ENCODE results near the gene PACSIN2.
A peak's percentile ranks its signal among the peaks of the same experiment; 100 is the strongest.

Gene PACSIN2

DNA sequence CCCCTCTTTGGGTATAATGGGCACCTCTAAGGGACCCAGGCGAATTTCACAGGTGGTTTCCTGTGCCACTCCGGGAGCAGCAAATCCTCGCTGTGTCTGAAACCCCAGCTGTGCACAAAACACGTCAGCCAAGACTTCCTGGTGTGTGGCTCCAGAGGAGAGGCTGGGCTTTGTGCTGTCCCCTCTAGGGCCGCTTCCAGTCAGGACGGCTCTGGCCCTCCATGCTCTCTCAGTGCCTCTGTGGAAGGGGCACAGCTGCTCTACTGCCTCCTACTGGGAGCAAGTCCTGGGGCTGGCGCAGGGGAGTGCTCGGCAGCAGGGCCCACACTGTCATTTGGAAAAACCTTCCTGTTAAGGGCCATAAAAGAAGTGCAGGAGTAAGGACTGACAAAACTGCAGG, 134.1 kb downstream of the PACSIN2 start:
- peaks cover 31% of the 10 kb centered on the region for H3K36me3 Mint-ChIP-seq (ENCODE audit: low read depth)
- no peaks in the 10 kb centered on the region for H3K27me3 Mint-ChIP-seq (ENCODE audit: low read depth, poor library complexity)
- H3K4me3 Mint-ChIP-seq = no peak overlapping the region
- peaks cover 4% of the 10 kb centered on the region for H3K4me1 Mint-ChIP-seq
- no peak overlapping the region for H3K27ac Mint-ChIP-seq
- DNase-seq = no peak
- H3K9me3 Mint-ChIP-seq = no peaks in the 10 kb centered on the region
- TF ChIP-seq, protein P1, sequence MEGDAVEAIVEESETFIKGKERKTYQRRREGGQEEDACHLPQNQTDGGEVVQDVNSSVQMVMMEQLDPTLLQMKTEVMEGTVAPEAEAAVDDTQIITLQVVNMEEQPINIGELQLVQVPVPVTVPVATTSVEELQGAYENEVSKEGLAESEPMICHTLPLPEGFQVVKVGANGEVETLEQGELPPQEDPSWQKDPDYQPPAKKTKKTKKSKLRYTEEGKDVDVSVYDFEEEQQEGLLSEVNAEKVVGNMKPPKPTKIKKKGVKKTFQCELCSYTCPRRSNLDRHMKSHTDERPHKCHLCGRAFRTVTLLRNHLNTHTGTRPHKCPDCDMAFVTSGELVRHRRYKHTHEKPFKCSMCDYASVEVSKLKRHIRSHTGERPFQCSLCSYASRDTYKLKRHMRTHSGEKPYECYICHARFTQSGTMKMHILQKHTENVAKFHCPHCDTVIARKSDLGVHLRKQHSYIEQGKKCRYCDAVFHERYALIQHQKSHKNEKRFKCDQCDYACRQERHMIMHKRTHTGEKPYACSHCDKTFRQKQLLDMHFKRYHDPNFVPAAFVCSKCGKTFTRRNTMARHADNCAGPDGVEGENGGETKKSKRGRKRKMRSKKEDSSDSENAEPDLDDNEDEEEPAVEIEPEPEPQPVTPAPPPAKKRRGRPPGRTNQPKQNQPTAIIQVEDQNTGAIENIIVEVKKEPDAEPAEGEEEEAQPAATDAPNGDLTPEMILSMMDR (IDR thresholded peaks at IDR 0.05) = no peak

DNA sequence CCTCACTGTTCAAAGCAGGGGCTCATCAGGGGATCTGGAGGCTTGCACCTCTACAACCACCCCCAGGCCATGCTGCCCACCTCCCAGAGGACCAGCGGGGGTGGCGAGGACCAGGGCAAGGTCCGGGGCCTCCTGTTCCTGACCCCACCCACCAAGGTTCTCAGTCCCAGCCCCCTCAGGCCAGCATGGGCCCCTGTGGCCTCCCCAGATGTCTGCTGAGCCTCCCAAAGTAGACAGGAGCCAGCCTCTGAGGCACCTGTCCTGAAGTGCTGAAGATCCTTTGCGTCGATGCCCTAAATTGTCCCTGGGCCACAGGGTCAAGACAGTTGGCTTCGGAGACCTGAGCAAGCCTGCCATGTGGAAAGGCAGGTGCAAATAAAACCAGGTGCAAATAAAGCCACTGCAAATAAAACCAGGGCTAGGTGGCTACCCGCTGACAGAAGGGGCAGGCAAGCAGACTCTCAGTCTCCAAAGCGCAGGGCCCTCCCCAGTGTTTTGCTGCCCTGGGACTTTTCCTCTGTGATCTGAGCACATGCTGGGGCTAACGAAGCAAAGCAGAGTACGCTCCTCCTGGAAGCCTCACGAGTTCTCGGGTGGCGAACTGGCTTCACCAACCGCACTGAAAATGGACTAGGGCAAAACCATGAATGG, 135.5 kb downstream of the PACSIN2 start:
- H3K27me3 Mint-ChIP-seq (ENCODE audit: low read depth, poor library complexity) = no peaks in the 10 kb centered on the region
- TF ChIP-seq, protein P1 (IDR thresholded peaks at IDR 0.05) = no peak
- H3K4me3 Mint-ChIP-seq = no peak overlapping the region
- no peak overlapping the region for H3K27ac Mint-ChIP-seq
- no peaks in the 10 kb centered on the region for H3K9me3 Mint-ChIP-seq
- H3K36me3 Mint-ChIP-seq (ENCODE audit: low read depth) = peaks cover 30% of the 10 kb centered on the region
- DNase-seq = no peak
- H3K4me1 Mint-ChIP-seq = peaks cover 4% of the 10 kb centered on the region

DNA sequence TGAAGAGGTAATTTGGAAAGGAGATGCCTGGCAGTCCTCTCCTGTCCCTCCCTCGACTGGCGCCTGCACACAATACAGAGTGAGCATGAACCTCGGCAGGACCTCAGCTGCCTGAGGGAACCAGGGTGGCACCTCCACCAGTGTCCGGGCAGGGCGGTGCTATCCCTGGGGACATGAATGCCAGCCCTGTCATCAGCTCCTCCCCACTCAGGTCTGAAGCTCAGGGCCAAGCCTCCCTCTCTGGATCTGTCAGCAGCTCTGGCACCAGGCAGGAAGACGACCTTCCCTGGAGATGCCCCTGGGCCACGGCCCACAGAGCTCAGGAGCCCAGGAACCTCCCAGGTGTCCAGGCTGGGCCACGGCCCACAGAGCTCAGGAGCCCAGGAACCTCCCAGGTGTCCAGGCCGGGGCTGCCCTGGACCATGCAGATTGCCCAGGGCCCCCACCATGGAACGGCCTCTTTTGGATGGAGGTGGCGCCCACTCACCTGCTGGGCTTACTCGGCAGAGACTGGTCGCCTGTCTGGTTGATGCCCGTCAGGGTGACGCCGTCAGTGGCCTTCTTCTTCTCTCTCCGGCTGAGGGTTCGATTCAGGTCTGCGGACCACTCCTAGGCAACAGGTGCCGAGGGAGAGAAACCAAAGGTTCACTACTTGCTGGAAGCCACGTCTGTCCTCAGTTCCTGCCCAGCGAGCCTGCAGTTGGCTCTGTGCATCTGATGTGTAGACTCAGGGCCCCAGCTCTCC, 136.2 kb downstream of the PACSIN2 start:
- Mint-ChIP-seq H3K27me3 (ENCODE audit: low read depth, poor library complexity) (no peaks in the 10 kb centered on the region), H3K27ac (no peak overlapping the region), H3K4me3 (no peak overlapping the region), H3K36me3 (ENCODE audit: low read depth) (peaks cover 26% of the 10 kb centered on the region), H3K9me3 (no peaks in the 10 kb centered on the region), H3K4me1 (peaks cover 4% of the 10 kb centered on the region)
- TF ChIP-seq, protein P1 (IDR thresholded peaks at IDR 0.05) = no peak
- DNase-seq = no peak

DNA sequence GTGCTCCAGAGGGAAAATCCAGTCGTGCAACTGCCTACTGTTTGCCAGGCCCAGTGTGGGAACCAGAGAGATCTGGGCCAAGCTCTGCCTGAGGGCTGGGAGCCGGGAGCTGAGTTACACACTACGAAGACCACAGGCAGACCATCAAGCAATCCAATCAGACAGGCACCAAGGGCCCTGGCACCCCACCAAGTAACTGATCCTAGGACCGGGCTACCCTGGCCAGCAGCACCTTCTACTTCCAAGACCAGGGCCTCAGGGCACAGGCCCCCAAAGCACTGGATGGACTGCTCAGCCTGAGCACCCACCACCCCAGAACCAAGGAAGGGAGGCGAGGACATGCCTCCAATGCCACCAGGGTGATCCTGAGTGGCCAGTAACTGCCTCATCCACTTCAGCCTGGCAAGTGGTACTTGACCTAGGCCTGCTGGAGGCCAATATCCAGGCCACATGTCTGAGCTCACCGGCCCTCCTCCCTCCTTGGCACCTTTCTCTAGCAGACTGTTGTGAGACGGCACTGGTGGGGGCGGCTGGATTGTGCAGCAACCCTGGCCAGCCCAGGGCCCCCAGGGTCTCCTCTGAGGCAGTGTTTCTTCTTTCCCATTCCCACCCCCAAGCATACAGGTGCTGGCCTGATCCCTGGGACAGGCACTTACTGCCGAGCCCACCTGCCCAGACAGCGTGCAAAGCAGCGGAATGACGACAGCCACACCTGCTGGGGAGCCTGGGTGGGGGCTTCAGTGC, 137.2 kb downstream of the PACSIN2 start:
- H3K4me3 Mint-ChIP-seq = no peak overlapping the region
- H3K36me3 Mint-ChIP-seq (ENCODE audit: low read depth) = peaks cover 25% of the 10 kb centered on the region
- TF ChIP-seq, protein P1 (IDR thresholded peaks at IDR 0.05) = no peak
- H3K9me3 Mint-ChIP-seq = no peaks in the 10 kb centered on the region
- peak overlapping the region; percentile 72 for H3K27ac Mint-ChIP-seq
- DNase-seq = no peak
- H3K27me3 Mint-ChIP-seq (ENCODE audit: low read depth, poor library complexity) = no peaks in the 10 kb centered on the region
- H3K4me1 Mint-ChIP-seq = peaks cover 4% of the 10 kb centered on the region

DNA sequence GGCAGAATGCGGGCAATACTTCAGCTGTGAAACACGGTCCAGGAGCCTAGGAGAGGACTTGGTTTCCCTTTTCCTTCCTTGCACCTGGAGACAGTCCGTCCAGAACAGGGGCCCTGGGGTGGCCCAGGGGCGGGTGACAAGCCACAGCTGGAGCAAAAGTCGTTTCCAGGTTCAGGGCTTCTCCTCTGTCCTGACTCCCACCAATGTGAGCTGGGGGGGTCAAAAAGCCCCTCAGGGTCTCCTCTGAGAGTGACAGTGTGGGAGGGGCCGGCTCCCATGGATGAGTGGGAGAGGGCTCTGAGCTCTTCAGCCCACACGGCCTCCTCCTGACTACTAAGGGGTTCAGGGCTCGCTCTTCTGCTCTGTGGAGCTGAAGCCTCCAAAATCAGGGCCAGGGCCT, 137.8 kb downstream of the PACSIN2 start:
- no peak overlapping the region for H3K4me3 Mint-ChIP-seq
- peak overlapping the region; percentile 72 for H3K27ac Mint-ChIP-seq
- DNase-seq = no peak
- H3K36me3 Mint-ChIP-seq (ENCODE audit: low read depth) = peaks cover 25% of the 10 kb centered on the region
- H3K4me1 Mint-ChIP-seq = peaks cover 4% of the 10 kb centered on the region
- no peaks in the 10 kb centered on the region for H3K9me3 Mint-ChIP-seq
- TF ChIP-seq, protein P1 (IDR thresholded peaks at IDR 0.05) = no peak
- H3K27me3 Mint-ChIP-seq (ENCODE audit: low read depth, poor library complexity) = no peaks in the 10 kb centered on the region

Measured in nephron progenitor cell (in vitro differentiated cells).